SHP77 treated with DMSO at 0.1 percent for 48 hours (cell line): ENCODE data around the gene RERE.

ENCODE experiments used
- DNase-seq: peaks from one replicate; lab custom pipeline; 2025; lab: John Stamatoyannopoulos, UW

RERE gene

DNA sequence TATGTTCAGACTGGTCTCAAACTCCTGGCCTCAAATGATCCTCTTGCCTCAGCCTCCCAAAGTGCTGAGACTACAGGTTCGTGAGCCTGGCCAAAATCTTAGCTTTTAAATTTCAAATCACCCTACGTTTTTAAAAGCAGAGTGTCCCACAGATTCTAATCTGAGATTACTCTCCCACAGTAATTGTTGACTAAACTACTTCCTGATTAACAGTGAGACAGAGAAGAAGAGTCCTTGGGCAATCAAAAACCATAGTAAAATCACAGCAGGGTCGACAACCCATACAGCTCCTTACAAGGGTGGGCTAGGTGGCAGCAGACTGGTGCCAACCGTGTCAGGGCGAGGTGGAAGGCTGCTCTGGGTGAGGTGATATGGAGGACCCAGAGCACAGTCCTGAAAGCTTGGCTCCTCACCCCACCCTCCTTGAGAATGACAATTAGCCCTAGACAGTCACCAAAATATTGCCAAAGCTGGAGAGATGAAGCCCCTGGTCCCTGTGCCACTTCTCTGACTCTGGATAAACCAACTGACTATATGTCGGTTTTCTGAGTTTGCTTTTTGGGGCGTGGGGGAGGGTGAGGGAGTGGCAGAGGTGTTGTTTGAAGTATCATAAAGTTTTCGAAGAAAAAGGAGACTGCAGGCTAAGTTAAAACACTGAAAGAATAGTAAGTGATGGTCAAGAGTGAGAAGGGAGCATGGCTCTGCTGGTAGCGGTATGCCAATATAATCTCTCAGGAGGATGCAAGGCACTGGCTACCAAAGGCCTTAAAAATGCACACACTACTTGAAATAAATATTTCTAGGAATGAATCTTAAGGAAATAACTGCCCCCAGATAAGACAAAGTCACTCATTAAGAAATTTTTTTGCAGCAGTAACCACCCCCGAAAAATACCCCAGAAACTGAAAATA lies 412.7 kb downstream of the RERE start:
- no peak for DNase-seq

DNA sequence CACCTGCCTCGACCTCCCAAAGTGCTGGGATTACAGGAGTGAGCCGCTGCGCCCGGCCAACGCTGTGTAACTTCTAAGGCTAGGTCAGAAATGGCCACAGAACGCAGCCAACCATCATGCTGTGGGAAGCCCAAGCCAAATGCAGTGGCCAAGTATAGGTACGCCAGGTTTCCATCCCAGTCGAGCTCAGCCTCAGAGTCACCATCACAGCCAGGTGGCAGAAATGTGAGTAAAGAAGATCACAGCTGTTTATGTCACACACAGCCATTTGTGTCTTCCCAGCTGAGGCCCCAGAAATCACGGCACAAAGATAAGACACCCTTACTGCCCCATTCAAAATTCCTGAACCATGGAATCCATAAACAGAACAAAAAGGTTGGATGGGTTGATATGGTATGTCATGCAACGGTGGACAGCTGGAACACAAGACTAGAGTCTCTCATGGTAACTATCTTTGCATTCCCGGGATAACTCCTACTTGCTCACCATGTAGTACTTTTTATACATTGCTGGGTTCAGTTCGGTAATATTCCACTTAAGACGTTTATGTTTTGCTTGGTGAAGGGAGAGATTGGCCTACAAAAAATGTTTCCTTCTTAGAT lies 415.2 kb downstream of the RERE start:
- no peak for DNase-seq

DNA sequence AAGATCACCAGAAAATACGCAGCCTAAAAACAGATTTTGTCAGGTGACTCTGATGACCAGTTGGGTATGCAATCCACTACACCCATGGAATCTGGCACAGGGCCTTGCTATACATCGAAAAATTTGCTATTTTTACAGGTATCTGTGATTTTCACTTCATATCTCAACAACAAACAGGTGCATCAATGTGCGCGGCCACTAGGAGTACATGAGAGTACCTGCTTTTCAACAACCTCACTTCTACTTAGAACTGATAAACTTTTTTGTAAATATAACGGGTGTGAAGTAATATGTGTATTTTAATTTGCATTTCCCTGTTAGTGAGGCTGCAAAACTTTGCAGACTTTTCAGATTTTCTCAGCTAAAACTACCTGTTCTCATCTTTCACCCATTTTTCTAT lies 418.8 kb downstream of the RERE start:
- DNase-seq, result no peak

DNA sequence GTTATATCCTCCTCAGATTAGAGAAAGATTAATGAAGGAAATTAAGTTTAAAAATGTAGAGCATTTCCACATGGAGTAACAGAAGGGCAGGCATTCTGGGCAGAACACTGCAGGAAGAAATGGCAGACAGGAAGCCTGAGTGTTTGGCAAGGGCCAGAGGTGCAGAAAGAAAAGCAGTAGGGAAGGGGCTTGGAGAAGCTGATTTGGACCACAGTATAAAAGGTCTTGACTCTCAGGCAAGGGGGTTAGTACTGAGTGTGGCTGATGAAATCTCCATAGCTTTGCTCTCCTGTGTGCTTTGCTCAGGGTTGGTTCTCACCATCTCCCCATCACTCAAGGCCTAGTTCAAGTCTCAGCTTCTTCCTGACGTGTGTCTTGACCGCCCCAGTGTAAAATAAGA lies 419.4 kb downstream of the RERE start:
- no peak for DNase-seq

DNA sequence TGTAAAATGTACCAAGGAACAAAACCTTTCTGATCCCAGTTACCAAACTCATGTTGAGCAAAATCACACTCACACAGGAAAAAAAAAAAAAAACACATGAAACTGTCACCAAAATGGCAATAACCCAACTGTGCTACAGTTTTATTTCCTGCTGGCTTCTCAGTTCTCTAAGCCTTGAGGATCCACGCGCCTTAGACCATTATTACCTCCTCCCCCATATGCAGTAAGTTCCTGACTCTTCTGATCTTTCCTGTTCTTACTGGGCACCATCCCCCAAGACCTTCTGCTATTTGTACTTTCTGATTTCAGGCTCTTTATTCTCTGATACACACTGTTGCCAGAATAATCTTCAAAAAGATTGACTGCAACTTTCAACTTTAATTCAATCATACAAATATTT lies 419.9 kb downstream of the RERE start:
- no peak for DNase-seq

DNA sequence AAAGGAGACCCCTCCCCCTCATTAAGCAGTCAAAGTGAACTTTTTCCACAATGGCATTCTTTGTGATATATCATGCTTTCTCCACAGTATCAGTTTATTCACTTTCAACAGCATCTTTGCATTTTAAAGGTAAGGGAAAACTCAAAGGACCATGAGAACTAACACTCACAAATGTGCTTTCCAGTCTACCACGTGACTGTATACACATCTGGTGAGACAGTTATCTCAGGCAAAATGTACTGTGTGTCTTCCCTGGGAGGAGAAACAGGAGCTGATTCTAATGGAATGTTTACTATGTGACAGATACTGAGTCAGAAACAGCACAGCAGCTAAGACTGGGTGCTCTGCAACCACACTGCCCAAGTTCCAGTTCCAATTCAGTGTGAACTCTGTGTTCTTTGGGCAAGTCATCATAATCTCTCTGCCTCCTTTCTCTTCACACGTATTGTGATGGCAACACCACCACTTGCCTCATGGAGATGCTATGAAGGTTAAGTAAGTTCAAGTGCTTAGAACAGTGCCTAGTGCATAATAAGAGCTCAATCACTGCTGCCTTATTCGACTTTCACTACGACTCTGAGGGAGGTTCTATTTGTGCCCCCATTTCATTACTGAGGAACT lies 420.5 kb downstream of the RERE start:
- DNase-seq, result no peak

DNA sequence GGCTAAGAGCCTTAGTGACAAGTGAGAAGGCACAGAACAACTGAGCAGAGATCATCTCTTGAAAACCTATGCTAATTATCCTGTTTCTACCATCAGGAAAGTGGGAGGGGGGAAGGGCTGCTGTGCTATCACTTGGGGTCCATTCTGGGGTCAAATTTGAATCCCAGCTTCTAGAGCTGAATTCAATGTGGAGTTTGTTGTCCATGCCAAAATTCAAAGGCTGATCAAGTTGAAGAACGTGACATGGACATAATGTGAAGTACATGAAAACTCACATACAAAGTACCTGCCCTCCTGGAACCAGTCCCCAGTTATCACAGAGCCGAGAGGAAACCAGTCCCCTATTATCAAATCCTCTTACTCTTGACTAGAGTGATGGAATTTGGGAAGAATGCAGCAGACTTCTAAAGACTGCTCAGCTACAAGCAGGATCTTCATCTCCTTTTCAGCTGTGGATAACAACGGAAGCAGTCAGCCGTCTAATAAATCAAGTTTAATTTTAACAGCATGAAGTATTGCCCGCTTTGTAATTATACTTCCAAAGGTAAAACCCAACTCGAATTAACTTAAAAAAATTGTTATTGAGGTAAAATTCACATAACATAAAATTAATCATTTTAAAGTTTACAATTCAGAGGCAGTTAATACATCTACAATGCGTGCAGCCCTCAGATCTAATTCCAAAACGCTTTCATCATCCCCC lies 421.2 kb downstream of the RERE start:
- DNase-seq, result no peak

DNA sequence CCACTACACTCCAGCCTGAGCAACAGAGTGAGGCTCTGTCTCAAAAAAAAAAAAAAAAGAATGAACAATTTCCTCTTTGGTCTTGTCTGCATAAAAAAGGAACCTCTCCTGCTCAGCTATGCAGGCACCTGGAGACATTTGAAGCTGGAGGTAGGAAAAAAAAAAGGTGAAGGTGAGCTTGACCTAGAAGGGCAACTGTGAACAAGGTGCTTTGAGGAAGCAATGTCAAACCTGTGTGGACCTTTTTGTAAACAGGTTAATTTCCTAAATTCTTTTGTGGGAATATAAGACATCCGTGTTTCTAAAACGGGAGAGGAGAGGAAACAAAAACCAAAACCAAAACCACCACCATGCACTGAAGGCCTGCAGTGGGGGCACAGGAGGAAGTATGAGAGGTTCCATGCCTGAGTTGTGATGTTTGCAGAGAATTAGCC lies 422.0 kb downstream of the RERE start:
- no peak for DNase-seq

DNA sequence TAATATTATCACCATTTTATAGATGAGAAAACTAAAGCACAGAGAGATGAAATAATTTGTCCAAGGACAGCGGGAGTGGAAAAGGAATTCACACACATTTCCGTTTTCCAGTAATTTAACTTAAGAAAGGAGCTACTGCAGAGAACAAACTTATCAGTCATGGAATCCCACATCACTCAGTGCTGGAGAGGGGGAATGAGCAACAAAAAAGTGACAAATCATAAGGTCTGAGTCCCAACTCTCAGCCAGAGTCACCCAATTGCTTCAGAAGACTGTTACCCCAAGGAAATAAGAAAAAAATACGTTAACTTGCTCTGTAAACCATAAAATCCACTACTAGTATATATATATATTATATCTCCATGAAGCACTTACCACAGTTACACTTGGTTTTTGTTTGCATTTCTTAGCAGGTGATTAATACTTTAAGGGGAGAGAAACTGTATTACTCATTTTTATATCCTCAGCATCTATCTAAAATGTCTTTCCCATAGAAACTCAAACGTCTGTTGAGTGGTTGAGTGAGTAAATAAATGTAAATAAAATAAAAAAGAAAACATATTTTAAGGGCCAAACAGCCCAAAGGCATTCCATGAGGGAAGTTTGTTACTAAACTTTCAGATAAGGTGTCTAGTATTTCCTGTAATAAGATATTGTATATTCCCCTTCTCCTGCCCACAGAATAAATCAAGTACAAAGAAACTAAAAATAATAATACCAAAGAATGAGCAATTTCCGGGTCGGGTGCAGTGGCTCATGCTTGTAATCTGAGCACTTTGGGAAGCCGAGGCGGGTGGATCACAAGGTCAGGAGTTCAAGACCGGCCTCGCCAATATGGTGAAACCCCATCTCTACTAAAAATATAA lies 422.8 kb downstream of the RERE start:
- DNase-seq, result no peak

DNA sequence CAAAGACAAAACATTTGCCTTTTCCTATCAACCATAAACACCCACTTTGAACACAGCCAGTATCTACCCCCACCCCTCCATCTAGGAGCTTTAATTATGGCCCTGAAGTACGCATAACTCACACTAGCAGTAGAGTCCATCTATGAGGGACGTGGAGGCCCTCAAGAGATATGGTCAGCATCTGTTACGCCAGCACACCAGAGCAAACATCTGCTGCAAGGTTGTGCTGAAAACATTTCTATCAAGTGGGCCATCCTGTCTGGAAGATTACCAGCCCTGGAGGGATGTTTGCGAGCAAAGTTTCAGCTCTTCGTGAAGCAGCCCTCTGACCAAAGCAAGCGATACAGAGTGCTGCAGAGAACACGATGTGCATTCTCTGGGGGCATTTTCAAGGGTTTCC lies 424.9 kb downstream of the RERE start:
- DNase-seq, result no peak

DNA sequence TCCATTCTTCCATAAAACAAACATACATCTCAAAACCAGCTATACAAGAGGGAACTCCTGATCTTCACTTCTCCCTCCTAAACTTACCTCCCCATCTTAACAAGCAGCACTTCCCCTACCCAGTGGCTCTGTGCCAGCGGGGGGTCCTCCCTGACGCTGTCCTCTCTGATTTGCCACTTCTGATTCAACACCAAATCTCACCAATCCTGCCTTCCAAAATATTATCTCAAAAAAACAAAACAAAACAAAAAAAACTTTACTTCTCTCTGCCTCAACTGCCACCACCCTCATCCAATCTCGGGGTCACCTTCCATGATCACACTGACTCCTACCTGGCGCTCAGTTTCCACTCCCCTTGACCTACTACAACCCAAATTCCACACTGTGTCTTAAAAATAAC lies 426.7 kb downstream of the RERE start:
- no peak for DNase-seq

DNA sequence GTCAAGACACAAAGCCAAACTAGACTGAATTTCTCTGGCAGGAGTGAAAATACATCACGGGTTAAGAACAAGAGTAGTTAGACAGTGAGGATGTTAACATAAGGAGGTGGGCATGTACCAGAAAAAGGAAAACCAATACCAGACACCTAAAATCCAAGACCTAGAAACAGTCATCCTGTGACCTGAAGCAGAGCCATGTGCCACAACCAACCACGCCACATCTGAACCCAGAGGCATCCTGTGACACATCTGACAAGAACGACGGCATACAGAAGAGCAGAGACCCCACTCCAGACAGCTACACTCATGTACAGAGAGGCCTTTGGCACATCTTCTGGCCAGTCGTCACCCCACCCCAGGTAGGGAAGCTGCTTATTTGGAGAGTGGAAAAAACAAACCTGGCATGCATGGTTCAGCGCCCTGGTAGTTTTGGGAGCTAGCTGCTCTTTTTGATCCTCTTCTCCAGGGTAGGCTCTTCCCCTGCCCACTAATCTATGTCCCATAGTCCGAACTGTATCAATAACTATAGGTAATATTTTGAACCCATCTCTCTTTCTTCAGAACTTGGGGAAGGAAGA lies 427.4 kb downstream of the RERE start:
- no peak for DNase-seq

DNA sequence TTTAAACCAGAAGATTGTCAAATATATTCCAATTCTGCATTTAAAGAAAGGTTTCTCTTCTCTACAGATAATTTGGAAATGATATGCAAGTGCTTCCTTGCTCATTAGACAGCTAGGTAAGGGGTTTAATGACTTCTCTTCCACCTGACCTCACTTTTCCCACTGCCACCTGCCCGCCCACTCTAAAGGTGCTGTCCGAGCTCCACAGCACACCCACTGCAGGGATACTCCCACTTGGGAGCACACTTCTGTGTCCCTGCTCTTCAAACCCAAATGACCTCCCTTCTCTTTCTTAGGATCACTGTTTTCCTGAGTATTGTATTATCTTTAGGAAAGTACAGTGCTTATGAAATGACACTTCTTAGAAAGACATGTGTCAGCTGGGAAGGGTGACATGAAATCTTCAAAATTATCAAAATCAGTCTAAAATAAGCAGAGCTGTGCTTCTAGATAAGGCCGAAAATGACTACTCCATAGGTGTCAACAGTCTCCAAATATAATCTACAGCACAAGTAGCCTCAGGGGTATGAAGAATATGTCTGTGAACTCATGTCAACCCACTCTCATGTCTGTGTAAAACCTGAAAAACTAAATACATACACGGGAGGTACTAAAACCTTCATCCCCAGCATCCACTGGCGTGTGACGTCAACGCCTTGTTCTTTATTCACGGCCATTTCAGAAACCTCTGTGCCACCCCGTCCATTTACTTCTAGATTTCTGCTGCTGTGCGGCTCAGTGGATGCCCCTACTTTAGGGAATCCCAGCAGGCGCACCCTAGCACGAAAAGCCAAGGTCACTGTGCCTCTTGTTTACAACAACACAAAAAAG lies 428.5 kb downstream of the RERE start:
- DNase-seq, result no peak

DNA sequence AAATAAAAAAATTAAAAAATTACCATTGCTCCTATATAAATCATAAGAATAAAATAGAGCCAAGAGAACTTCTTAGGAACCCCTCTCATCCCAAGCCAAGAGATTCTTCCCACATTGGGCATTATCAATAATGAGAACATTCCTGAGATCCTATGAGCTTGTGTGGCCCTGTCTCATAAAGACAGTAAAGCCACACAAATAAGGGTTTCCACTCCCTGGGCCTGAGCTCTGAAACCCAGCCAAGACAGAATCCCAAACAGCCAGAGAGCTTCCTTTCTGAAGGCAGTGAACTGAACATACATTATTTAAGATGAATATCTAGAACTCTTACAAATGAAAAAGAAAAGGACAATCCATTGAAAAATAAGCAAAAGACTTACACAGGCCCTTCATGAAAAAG lies 431.2 kb downstream of the RERE start:
- no peak for DNase-seq

DNA sequence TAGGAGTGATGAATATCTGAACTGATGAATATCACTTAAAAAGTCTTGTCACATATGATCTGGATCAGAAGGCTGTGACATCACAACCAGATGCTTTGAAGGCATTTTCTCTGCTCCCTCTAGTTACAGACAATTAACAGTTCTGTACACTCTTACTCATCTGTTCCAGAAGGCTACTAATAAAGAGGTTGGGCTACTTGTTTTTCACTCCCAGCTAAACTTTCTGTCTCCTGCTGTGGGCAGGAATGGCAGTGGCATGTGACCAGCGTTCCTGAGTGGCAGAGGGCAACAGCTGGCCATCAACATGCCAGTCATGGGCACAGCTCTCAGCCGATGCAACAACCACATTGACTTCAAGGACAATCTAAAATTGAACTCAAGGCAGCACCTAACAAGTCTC lies 432.9 kb downstream of the RERE start:
- DNase-seq, result no peak

DNA sequence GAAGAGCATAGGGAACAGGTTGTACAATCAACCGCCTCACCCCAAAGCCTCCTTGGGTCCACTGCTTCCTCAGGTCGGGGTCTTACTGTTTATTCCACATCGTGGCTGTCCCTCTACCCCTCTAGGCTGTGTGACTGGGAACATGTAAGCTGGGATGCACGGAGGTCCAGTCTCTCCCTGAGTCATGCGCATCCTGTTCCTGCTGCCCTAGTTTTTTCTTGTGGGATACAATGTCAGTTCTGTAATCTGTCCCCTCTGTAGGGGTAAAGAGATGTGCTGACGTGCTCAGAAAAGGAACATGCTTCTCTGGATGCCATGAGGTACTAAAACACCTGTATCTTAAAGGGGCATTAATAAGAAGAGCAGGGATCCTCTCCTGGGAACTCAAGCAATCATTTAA lies 433.4 kb downstream of the RERE start:
- DNase-seq, result no peak

DNA sequence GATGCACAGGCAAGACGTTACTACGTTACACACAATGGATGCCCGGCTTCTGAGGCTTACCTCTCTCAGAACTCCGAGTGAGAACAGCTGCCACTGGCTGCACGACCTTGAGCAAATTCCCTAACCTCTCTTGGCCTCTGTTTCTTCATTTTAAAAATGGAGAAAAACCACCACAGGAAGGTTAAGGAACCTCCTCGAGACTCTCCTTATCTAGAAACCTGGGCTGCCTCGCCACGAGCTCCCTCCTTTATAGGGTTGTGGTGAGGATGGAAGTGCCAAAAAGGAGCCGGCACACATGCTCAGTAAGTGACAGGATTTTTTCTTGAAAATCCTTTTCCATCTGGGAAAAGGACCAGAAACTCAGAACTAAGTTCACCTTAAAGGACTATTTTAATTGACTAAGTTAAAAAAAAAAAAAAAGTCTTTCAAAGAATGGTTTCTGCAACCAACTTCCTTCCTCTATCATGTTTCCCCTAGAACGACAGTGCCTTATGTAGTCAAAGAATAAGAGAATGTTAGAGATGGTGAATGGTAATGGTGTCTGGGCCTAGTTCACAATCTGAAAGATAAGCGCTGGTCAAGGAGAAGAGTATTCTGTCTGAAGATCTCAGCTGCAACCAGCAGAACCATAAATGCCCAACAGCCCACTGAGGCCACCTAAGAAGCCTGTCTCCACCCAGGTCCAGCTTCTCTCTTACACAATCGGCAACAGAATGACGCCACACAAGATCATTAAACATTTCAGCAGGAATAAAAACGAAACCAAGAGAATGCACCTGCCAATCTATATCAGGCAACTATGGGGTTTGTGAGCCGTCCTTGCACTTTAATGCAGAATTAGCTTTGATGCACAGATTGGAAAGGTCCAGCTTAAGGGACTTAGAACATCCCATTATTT lies 434.6 kb downstream of the RERE start:
- DNase-seq, result no peak

DNA sequence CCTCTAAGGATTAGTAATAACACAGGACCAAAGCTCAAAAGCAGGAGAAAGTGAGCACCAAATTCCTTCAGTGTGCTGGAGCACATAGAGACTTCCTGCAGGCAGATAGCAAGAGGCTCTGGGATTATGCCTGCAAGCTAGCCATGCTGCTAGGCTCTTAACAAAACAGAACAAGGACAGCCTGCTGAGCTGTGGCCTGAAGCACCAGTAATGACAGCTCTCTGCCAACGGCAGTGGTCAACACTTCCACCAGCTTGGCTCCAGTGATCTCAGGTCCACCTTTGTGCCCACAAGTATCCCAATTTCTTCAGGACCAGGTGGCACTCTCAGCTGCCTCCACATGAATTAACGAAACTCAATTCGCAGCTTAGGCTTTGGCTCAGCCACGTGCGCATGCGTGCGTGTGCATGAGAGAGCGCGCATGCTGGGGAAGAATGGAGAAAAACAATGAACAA lies 435.4 kb downstream of the RERE start:
- no peak for DNase-seq

DNA sequence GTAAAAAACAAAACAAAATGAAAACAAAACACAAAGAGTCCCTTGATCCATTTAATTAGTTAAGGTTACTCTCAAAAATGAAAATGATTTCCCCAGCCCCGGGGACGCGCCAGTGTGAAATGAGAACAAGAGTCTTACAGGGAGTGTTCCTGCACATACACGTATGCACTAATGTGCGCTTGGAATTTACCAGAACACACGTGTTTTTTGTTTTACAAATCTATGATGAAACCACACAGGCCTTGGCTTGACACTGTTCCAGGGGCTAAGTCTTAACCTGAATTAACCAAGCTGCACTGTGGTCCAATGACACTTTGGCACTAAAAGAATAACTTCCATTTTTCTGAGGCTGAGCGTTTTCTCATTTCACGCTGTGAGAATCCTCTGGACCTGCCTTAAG lies 435.8 kb downstream of the RERE start:
- DNase-seq, result no peak
